ENCODE data around the gene MAPK8IP3. TPM values are rescaled to one million over a fixed set of nuclear protein-coding genes. Genes with fewer than 3 reads are reported as not detected.

Gene MAPK8IP3
- total and polyA plus RNA-seq, 8 donors: 25.5 to 244 (median 50.3) TPM

DNA sequence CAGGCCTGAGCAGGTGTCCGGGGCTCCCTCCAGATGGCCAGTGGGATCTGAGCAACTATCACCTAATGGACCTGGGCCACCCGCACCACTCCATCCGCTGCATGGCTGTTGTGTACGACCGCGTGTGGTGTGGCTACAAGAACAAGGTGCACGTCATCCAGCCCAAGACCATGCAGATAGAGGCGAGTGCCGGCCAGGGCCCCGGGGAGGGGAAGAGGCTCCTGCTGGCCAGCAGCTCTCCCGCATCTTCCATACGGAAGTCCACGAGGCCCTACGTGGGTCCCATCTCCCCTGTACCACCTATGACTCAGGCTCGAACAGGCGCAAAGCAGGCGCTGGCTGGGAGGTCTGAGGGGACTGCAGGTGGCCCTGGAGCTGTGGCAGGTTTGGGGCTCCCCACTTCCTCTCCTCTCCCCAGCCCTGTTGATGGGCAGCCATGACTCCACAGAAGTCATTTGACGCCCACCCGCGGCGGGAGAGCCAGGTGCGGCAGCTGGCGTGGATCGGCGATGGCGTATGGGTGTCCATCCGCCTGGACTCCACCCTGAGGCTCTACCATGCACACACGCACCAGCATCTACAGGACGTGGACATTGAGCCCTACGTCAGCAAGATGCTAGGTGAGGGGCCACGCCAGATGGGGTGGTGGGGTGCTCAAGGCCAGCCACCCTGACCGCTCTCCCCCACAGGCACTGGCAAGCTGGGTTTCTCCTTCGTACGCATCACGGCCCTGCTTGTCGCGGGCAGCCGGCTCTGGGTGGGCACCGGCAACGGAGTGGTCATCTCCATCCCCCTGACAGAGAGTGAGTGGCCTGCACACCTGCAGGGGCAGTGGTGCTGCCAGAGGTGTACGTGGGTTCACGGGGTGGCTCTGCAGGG is 61.4 kb downstream of the MAPK8IP3 start:
- Histone ChIP-seq H3K36me3 (peaks cover 0 to 48% (median 18%) of the 10 kb centered on the region in 3 donors), H3K4me1 (peaks cover 0 to 6% (median 0%) of the 10 kb centered on the region in 3 donors), H3K27me3 (no peaks in the 10 kb centered on the region), H3K4me3 (no peak overlapping the region), H3K9me3 (no peaks in the 10 kb centered on the region), H3K27ac (no peak overlapping the region)
- DNase-seq (peak in 1 of 6 donors; percentile 40), FAIRE-seq (no peak), ATAC-seq (no peak)
- TF ChIP-seq, protein P1, sequence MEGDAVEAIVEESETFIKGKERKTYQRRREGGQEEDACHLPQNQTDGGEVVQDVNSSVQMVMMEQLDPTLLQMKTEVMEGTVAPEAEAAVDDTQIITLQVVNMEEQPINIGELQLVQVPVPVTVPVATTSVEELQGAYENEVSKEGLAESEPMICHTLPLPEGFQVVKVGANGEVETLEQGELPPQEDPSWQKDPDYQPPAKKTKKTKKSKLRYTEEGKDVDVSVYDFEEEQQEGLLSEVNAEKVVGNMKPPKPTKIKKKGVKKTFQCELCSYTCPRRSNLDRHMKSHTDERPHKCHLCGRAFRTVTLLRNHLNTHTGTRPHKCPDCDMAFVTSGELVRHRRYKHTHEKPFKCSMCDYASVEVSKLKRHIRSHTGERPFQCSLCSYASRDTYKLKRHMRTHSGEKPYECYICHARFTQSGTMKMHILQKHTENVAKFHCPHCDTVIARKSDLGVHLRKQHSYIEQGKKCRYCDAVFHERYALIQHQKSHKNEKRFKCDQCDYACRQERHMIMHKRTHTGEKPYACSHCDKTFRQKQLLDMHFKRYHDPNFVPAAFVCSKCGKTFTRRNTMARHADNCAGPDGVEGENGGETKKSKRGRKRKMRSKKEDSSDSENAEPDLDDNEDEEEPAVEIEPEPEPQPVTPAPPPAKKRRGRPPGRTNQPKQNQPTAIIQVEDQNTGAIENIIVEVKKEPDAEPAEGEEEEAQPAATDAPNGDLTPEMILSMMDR (IDR thresholded peaks at IDR 0.05): no peak
- 92% methylated on average over 42 of the region's 42 CpGs for WGBS, 2 donors
- intact Hi-C loops (cut with DNase I): no loop called here

DNA sequence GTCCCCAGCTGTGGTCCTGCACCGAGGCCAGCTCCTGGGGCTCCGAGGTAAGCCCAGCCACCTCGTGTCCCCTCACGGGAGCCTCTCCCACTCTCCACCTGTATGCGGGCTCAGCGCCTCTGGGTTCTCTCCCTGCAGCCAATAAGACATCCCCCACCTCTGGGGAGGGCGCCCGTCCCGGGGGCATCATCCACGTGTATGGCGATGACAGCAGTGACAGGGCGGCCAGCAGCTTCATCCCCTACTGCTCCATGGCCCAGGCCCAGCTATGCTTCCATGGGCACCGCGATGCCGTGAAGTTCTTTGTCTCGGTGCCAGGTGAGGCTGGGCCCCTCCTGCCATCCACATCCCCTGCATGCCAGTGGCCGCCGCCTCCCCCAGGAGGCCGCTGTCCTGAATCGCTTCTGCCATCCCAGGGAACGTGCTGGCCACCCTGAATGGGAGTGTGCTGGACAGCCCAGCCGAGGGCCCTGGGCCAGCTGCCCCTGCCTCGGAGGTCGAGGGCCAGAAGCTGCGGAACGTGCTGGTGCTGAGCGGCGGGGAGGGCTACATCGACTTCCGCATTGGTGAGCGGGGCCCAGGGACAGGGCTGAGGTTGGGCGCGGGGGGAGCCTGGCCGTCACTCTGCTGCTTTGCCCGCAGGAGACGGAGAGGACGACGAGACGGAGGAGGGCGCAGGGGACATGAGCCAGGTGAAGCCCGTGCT is 62.2 kb downstream of the MAPK8IP3 start:
- TF ChIP-seq, protein P1 (IDR thresholded peaks at IDR 0.05): no peak
- H3K4me3 ChIP-seq: no peak overlapping the region
- H3K27me3 ChIP-seq: no peaks in the 10 kb centered on the region
- no peak overlapping the region for H3K27ac ChIP-seq
- peaks cover 0 to 6% (median 0%) of the 10 kb centered on the region in 3 donors for H3K4me1 ChIP-seq
- no peaks in the 10 kb centered on the region for H3K9me3 ChIP-seq
- H3K36me3 ChIP-seq: peaks cover 0 to 41% (median 10%) of the 10 kb centered on the region in 3 donors
- WGBS, 2 donors: 89 to 91% methylated on average over 41 of the region's 41 CpGs
- ATAC-seq: no peak
- peak in 2 of 6 donors; percentile 62 to 85 for DNase-seq
- intact Hi-C loops (cut with DNase I): no loop called here
- FAIRE-seq: no peak

DNA sequence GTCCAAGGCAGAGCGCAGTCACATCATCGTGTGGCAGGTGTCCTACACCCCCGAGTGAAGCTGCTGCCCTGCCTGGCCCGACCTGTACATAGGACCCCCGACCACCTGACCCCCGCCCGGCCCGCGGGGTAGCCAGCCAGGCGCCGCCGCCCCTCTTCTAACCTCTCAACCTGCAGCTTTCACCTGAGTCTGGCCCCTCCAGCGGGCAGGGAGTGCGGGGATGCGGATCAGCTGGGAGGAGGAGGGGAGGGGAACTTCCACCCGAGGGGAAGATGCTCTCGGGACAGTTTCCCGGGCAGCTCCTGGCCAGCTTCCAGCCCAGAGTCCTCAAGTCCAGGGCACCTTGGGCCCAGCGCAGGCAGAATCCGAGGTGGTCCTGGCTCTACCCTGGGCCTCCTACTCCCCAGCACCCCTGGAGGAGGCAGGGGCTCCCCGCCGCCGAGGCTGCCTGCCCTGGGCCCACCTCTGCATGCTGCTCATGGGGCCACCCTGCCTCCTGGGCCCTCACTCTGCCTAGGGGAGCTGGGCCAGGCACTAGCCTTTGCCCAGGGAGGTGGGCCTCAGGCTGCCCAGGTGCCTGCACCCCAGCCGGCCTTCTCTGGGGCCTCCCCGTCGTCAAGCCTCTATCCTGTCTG is 62.9 kb downstream of the MAPK8IP3 start:
- no peak for FAIRE-seq
- peaks cover 0 to 6% (median 0%) of the 10 kb centered on the region in 3 donors for H3K4me1 ChIP-seq

DNA sequence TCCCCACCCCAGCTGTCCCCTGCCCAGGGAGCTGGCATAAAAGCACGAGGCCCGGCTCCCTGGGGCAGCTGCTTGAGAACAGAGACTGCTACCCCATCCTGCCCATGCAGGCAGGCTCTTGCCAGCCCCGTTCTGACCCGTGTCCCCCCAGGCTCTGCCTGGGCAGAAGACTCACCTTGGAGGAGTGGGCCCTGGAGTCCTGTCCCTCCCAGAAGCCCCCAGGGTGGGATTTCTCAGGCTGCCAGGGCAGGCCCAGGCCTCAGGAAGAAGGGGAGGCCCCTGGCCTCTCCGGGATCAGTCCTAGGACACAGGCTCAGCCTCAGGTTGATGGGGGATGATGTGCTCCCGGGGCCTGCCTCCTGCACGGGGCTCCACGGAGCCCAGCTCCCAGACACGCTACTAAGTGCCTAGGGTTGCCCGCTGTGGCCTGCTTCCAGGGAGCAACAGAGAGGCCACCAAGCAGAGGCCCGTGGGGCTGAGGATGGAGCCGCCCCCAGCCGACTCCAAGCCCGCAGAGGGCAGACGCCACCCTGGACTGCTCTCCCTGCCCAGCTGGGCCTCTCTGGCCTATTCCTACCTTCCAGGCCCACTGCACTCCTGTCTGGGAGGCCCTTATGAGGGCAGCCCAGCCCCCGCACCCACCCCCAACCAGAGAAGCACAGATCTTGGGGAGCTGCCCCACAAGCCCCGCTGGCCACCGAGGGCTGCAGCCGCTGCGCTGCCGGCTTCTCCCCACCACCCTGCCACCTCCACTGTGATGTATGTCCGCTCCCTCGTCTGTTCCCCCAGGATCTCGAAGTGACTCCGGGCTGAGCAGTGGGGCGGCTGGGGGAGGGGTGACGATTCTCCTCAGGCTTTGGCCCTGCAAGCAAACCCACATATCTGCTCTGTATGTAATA is 63.7 kb downstream of the MAPK8IP3 start:
- TF ChIP-seq, protein P1 (IDR thresholded peaks at IDR 0.05): no peak
- H3K36me3 ChIP-seq: peaks cover 0 to 31% (median 5%) of the 10 kb centered on the region in 3 donors
- peak overlapping the region in 2 of 4 donors; percentile 87 to 100 for H3K4me3 ChIP-seq
- ATAC-seq (no peak), FAIRE-seq (no peak), DNase-seq (peak in 2 of 6 donors; percentile 60 to 85)
- WGBS, 2 donors: 75 to 76% methylated on average over 23 to 27 of the region's 27 CpGs
- intact Hi-C loops (cut with DNase I): no loop called here
- no peaks in the 10 kb centered on the region for H3K27me3 ChIP-seq
- peak overlapping the region in 3 of 4 donors; percentile 51 to 70 (median 68) for H3K27ac ChIP-seq
- peaks cover 7 to 12% (median 8%) of the 10 kb centered on the region in 3 donors for H3K4me1 ChIP-seq
- no peaks in the 10 kb centered on the region for H3K9me3 ChIP-seq

More for the DNA sequence above, 62.9 kb downstream of the MAPK8IP3 start:
- intact Hi-C loops (cut with DNase I): no loop called here
- TF ChIP-seq, protein P1 (IDR thresholded peaks at IDR 0.05): no peak
- no peaks in the 10 kb centered on the region for H3K9me3 ChIP-seq
- no peaks in the 10 kb centered on the region for H3K27me3 ChIP-seq
- H3K36me3 ChIP-seq: peaks cover 0 to 37% (median 10%) of the 10 kb centered on the region in 3 donors
- H3K27ac ChIP-seq: no peak overlapping the region
- ATAC-seq (no peak), DNase-seq (peak in 1 of 6 donors; percentile 72)
- WGBS, 2 donors: 85 to 87% methylated on average over 26 of the region's 26 CpGs
- no peak overlapping the region for H3K4me3 ChIP-seq
